CD14-positive monocyte (primary cell): Measurements from ENCODE around the gene RNF225. TPM values are rescaled to one million over a fixed set of nuclear protein-coding genes. Genes with fewer than 3 reads are reported as not detected.

ENCODE experiments used
- DNase-seq, 3 donors: peaks; one replicate each; pipeline ENCODE4 v3.0.0-alpha.2; 2011 to 2022
- H2AFZ ChIP-seq: 2 replicates; pipeline ENCODE4 v1.6.0; 2012; ENCODE audit warnings: mild to moderate bottlenecking, low read depth, low read length, inconsistent platforms; ENCODE audit not compliant: insufficient read depth, poor library complexity, severe bottlenecking
- H3K27ac ChIP-seq, 2 donors: 1 replicate in 1 of 2; 2 replicates in 1 of 2; pipeline ENCODE4 v1.5.1; 2012 to 2013; ENCODE audit warnings: low read length in 2 of 2, control low read depth in 1 of 2, inconsistent platforms in 1 of 2, low read depth in 1 of 2, mild to moderate bottlenecking in 1 of 2
- H3K27me3 ChIP-seq, 2 donors: one replicate each; pipeline versions ENCODE4 v1.6.0 to v1.6.1; 2011 to 2013; ENCODE audit warnings: low read length in 2 of 2; ENCODE audit not compliant: control insufficient read depth in 2 of 2, insufficient read depth in 2 of 2
- H3K36me3 ChIP-seq, 2 donors: replicated peaks in 1 of 2; 1 replicate in 1 of 2; 2 replicates in 1 of 2; pipeline versions ENCODE4 v1.5.1 to v1.6.1; 2012 to 2013; ENCODE audit warnings: low read length in 2 of 2, control low read depth in 1 of 2, inconsistent platforms in 1 of 2, mild to moderate bottlenecking in 1 of 2; ENCODE audit not compliant: insufficient read depth in 2 of 2, control insufficient read depth in 1 of 2
- H3K4me1 ChIP-seq, 2 donors: 1 replicate in 1 of 2; 2 replicates in 1 of 2; pipeline versions ENCODE4 v1.5.1 to v1.6.1; 2012 to 2013; ENCODE audit warnings: low read length in 2 of 2, control low read depth in 1 of 2, inconsistent platforms in 1 of 2, mild to moderate bottlenecking in 1 of 2, moderate library complexity in 1 of 2; ENCODE audit not compliant: insufficient read depth in 2 of 2, control insufficient read depth in 1 of 2
- H3K4me2 ChIP-seq: replicated peaks from 2 replicates; pipeline ENCODE3; 2012; ENCODE audit warnings: low read length, moderate library complexity, mild to moderate bottlenecking; ENCODE audit not compliant: poor library complexity, severe bottlenecking; ENCODE audit errors: extremely low read depth
- H3K4me3 ChIP-seq, 3 experiments: fragments of 200-600 bp in 1 of 3; sonication (generic) in 1 of 3; replicated peaks in 1 of 3; 1 replicate in 2 of 3; 2 replicates in 1 of 3; pipeline ENCODE4 v1.5.1; 2011 to 2013; ENCODE audit warnings: low read length in 3 of 3, mild to moderate bottlenecking in 3 of 3, control low read depth in 2 of 3, low read depth in 2 of 3, inconsistent platforms in 1 of 3, moderate library complexity in 1 of 3
- H3K79me2 ChIP-seq: 2 replicates; pipeline ENCODE4 v1.6.0; 2012; ENCODE audit warnings: mild to moderate bottlenecking, control low read depth, inconsistent platforms, low read length, moderate library complexity; ENCODE audit not compliant: insufficient read depth
- H3K9ac ChIP-seq: 2 replicates; pipeline ENCODE4 v1.6.0; 2017; ENCODE audit warnings: low read length, mild to moderate bottlenecking; ENCODE audit not compliant: insufficient read depth, poor library complexity, severe bottlenecking
- H3K9me3 ChIP-seq, 2 donors: replicated peaks in 1 of 2; 1 replicate in 1 of 2; 2 replicates in 1 of 2; pipeline versions ENCODE4 v1.5.1 to v1.6.1; 2012 to 2013; ENCODE audit warnings: low read length in 2 of 2, control low read depth in 1 of 2; ENCODE audit not compliant: control insufficient read depth in 1 of 2, insufficient read depth in 1 of 2
- H4K20me1 ChIP-seq: 2 replicates; pipeline ENCODE4 v1.6.0; 2012; ENCODE audit warnings: mild to moderate bottlenecking, low read length, control low read depth, moderate library complexity; ENCODE audit not compliant: insufficient read depth
- H3K27ac Mint-ChIP-seq, 7 donors: one replicate each; pipeline ENCODE4 v1.8.0; 2020; ENCODE audit warnings: mild to moderate bottlenecking in 7 of 7, mixed read lengths in 7 of 7, moderate library complexity in 6 of 7, inconsistent platforms in 2 of 7
- H3K27me3 Mint-ChIP-seq, 3 donors: one replicate each; pipeline ENCODE4 v1.8.0; 2021 to 2022; ENCODE audit warnings: low read depth in 3 of 3, mild to moderate bottlenecking in 3 of 3, mixed read lengths in 3 of 3, moderate library complexity in 3 of 3, inconsistent platforms in 1 of 3
- H3K36me3 Mint-ChIP-seq, 2 donors: one replicate each; pipeline ENCODE4 v1.8.0; 2020; ENCODE audit warnings: mixed read lengths in 2 of 2, inconsistent platforms in 1 of 2, mild to moderate bottlenecking in 1 of 2
- H3K4me1 Mint-ChIP-seq: one replicate; pipeline ENCODE4 v1.8.0; 2020; ENCODE audit warnings: mild to moderate bottlenecking, mixed read lengths
- H3K4me3 Mint-ChIP-seq, 2 donors: one replicate each; pipeline ENCODE4 v1.8.0; 2020; ENCODE audit warnings: mild to moderate bottlenecking in 2 of 2, mixed read lengths in 2 of 2, moderate library complexity in 1 of 2
- H3K9me3 Mint-ChIP-seq, 7 donors: one replicate each; pipeline ENCODE4 v1.8.0; 2020 to 2022; ENCODE audit warnings: mixed read lengths in 7 of 7, mild to moderate bottlenecking in 6 of 7, moderate library complexity in 6 of 7, inconsistent platforms in 2 of 7
- WGBS: methylation state at CpG from one replicate; pipeline ENCODE4 v1.1.5; 2013; ENCODE audit warnings: missing lambda C conversion rate; ENCODE audit not compliant: insufficient coverage; 5-methylcytosine and 5-hydroxymethylcytosine counted together
- intact Hi-C, 2 donors: fragments of 100-400 bp; cut with micrococcal nuclease; formaldehyde crosslinking; loops; one replicate each; pipeline versions ENCODE4 v1.15.0 to v1.15.1; 2023
- polyA plus RNA-seq, 3 donors: library from polyadenylated mRNA; depleted of rRNA in 1 of 3; unstranded in 2 of 3; stranded (reverse) in 1 of 3; fragments of 300-500 nt in 2 of 3; fragments of >200 nt in 1 of 3; fragmentation: Illumina TruSeq in 2 of 3; gene quantifications; 1 replicate in 2 of 3; 2 replicates in 1 of 3; pipeline ENCODE4 v1.2.3, GENCODE V29; 2012 to 2021
- TF ChIP-seq, protein P1 (sequence below): fragments of 200-600 bp; IDR thresholded peaks from one replicate; pipeline ENCODE4 v1.8.0; 2022; ENCODE audit warnings: antibody characterized with exemption, mild to moderate bottlenecking

Gene RNF225
- polyA plus RNA-seq, 3 donors: not detected

DNA sequence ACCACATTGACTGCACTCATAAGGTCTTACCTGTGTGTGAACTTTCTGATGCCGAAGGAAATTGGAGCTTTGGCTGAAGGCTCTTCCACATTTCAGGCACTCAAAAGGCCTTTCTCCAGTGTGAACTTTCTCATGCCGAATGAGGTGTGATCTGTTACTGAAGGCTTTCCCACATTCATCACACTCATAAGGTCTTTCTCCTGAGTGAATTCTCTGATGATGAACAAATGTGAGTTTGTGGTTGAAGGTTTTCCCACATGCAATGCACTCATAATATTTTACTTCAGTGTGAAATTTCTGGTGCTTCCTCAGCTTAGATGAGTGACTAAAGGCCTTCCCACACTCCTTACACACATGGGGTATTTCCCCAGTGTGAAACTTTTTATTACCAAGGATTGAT, 38.8 kb downstream of the RNF225 start:
- Histone ChIP-seq H2AFZ (no peak overlapping the region), H3K27me3 (no peaks in the 10 kb centered on the region), H3K79me2 (peaks cover 5% of the 10 kb centered on the region), H4K20me1 (no peaks in the 10 kb centered on the region), H3K4me2 (no peak overlapping the region), H3K4me1 (peaks cover 2% of the 10 kb centered on the region in 2 donors), H3K9ac (no peak overlapping the region), H3K27ac (no peak overlapping the region), H3K9me3 (peaks cover 93 to 94% of the 10 kb centered on the region in 2 donors), H3K4me3 (peak overlapping the region in 1 of 3 experiments; percentile 40), H3K36me3 (peaks cover 30 to 65% of the 10 kb centered on the region in 2 donors)
- peaks cover 0 to 2% (median 2%) of the 10 kb centered on the region in 3 donors for H3K27me3 Mint-ChIP-seq
- DNase-seq: no peak
- H3K9me3 Mint-ChIP-seq: peaks cover 72 to 100% (median 99%) of the 10 kb centered on the region in 7 donors
- 80% methylated on average over 1 of the region's 2 CpGs for WGBS
- TF ChIP-seq, protein P1, sequence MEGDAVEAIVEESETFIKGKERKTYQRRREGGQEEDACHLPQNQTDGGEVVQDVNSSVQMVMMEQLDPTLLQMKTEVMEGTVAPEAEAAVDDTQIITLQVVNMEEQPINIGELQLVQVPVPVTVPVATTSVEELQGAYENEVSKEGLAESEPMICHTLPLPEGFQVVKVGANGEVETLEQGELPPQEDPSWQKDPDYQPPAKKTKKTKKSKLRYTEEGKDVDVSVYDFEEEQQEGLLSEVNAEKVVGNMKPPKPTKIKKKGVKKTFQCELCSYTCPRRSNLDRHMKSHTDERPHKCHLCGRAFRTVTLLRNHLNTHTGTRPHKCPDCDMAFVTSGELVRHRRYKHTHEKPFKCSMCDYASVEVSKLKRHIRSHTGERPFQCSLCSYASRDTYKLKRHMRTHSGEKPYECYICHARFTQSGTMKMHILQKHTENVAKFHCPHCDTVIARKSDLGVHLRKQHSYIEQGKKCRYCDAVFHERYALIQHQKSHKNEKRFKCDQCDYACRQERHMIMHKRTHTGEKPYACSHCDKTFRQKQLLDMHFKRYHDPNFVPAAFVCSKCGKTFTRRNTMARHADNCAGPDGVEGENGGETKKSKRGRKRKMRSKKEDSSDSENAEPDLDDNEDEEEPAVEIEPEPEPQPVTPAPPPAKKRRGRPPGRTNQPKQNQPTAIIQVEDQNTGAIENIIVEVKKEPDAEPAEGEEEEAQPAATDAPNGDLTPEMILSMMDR: no peak
- H3K36me3 Mint-ChIP-seq: peaks cover 43 to 62% of the 10 kb centered on the region in 2 donors
- intact Hi-C loops: no loop called here
- no peak overlapping the region for H3K27ac Mint-ChIP-seq
- H3K4me3 Mint-ChIP-seq: no peak overlapping the region
- H3K4me1 Mint-ChIP-seq: peaks cover 4% of the 10 kb centered on the region

DNA sequence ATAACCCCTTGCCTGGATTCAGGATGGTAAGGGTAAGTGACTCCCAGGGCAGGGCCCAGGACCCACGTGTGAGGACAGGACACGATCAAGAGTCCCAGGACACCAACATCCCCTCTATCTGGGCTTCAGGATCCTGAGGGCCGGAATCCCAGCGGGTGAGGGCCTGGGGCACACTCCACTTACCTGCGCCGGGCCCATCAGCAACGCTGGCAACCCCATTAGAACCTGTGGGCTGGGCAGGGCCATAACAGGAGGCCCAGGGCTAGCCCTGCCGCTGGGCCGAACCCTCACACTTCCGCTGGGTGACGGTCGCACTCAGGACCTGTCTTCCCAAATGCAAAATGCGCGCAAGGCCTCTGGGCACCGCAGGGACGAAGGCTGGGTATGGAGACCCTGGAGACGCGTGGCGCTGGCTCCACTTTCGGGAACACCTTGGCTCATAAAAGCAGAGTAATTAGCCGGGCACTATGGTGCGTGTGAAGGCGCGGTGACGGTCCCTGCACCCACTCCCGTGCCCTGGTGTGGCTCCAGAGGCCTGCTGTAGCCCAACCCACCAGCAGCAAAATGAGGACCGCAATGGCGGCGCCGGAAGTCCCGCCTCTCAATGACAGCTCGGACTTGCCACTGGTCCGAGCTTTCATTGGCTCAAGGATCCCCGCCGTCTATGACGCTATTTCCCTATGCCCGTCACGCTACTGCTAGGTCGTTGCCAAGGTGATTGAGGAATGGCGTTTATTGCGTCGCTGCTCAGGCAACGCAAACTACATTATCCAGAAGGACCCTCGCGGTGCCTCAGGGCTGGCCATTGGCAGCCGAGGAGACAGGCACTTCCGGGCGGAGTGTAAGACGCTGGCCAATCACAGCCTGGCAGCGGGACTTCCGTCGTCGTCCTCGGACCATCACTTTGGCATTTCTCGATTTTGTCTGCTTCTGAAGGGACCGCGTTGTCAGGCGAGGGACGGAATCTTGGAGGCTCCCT, 44.4 kb downstream of the RNF225 start, which contains the start of gene ZNF132:
TSS of gene ZNF132 (minus strand) at position 578 of the 979 bp plus-strand sequence. CDS start at position 246, 332 bp downstream.
- peak within 1 kb of the TSS; percentile 86 to 93 for H3K4me3 Mint-ChIP-seq
- peaks cover 0 to 3% of the 10 kb centered on the region in 2 donors for H3K27me3 ChIP-seq
- H2AFZ ChIP-seq: peak within 1 kb of the TSS; percentile 94
- H3K27me3 Mint-ChIP-seq: peaks cover 3 to 14% (median 14%) of the 10 kb centered on the region in 3 donors
- H3K4me2 ChIP-seq: peak within 1 kb of the TSS; percentile 76
- peaks cover 16% of the 10 kb centered on the region for H3K4me1 Mint-ChIP-seq
- H3K9me3 Mint-ChIP-seq: peaks cover 61 to 85% (median 76%) of the 10 kb centered on the region in 7 donors
- peak within 1 kb of the TSS; percentile 47 to 81 (median 79) for H3K4me3 ChIP-seq
- intact Hi-C loops: loop anchor here in 1 of 2 donors (1.0 to 2.0 kb wide), 3 partner anchors 11 to 53 kb away; partner anchors contain the start of genes RPS5 and ZNF324B
- TF ChIP-seq, protein P1: no peak
- H3K36me3 Mint-ChIP-seq: peaks cover 39 to 49% of the 10 kb centered on the region in 2 donors
- H4K20me1 ChIP-seq: no peaks in the 10 kb centered on the region
- peaks cover 48 to 71% of the 10 kb centered on the region in 2 donors for H3K9me3 ChIP-seq
- peaks cover 16% of the 10 kb centered on the region in 2 donors for H3K4me1 ChIP-seq
- H3K27ac ChIP-seq: peak within 1 kb of the TSS; percentile 81 to 93
- peaks cover 8% of the 10 kb centered on the region for H3K79me2 ChIP-seq
- peak; percentile 100 for DNase-seq
- WGBS: 4% methylated on average over 57 of the region's 59 CpGs
- peak within 1 kb of the TSS; percentile 78 for H3K9ac ChIP-seq
- peaks cover 18 to 34% of the 10 kb centered on the region in 2 donors for H3K36me3 ChIP-seq
- H3K27ac Mint-ChIP-seq: peak within 1 kb of the TSS; percentile 93 to 98 (median 95)
